Subcutaneous adipose tissue (tissue), 4 donors: ENCODE results near the gene GMDS. TPM values are rescaled to one million over a fixed set of nuclear protein-coding genes. Genes with fewer than 3 reads are reported as not detected.

Experiments
- total RNA-seq, 4 donors: library from RNA; depleted of rRNA; stranded (reverse); fragments of >200 nt; gene quantifications; one replicate each; pipeline ENCODE4 v1.1.0, GENCODE V29; 2016
- TF ChIP-seq, protein P1 (sequence below): fragments of 450-650 bp; IDR thresholded peaks from one replicate; pipeline ENCODE4 v1.5.1; 2016; ENCODE audit warnings: low read depth, mild to moderate bottlenecking, control low read depth, antibody characterized with exemption, moderate library complexity

Gene GMDS
- total RNA-seq, 4 donors from 2014 or later: 10.1 to 17.3 (median 13.9) TPM

- TF ChIP-seq, protein P1, sequence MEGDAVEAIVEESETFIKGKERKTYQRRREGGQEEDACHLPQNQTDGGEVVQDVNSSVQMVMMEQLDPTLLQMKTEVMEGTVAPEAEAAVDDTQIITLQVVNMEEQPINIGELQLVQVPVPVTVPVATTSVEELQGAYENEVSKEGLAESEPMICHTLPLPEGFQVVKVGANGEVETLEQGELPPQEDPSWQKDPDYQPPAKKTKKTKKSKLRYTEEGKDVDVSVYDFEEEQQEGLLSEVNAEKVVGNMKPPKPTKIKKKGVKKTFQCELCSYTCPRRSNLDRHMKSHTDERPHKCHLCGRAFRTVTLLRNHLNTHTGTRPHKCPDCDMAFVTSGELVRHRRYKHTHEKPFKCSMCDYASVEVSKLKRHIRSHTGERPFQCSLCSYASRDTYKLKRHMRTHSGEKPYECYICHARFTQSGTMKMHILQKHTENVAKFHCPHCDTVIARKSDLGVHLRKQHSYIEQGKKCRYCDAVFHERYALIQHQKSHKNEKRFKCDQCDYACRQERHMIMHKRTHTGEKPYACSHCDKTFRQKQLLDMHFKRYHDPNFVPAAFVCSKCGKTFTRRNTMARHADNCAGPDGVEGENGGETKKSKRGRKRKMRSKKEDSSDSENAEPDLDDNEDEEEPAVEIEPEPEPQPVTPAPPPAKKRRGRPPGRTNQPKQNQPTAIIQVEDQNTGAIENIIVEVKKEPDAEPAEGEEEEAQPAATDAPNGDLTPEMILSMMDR: no peak
Observed at GRCh38 chr6:1624851-1625781, 620.3 kb downstream of the GMDS start.

DNA sequence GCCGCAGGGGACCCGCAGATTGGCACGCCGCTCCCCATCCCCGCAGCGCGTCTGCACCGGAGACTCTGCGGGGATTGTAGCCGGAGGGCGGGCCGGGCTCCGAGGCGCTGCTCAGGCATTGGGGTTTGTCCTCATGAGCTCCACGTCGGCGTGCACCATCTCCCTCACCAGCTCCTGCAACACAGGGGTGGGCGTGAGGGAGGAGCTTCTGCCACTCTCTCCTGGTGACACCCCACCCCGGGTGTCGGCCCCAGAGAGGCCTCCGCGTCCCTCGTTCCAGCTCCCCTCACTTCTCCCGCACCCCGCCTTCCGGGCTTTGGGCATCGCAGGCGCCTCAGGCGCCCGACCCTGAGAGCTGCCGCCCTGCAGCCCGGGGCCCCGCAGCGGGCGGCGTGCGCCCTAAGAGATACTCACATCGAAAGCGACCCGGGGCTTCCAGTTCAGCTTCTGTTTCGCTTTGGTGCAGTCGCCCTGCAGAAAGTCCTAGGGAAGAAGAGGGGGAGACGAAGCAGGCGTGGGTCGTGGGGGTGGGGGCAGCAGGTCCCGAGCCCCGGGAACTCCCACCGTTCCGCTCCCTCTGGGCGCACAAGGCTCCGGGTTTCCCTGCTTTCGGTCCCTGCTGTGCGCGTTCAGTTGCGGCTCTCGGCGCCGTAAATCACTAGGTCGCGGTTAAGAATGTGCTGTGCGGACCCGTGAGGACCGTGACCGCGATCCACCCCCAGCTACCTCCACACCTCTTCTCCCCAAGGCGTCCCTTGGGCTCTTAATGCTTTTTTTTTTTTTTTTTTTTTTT lies 621.2 kb downstream of the GMDS start:
- TF ChIP-seq, protein P1: no peak

- TF ChIP-seq, protein P1: no peak
Observed at GRCh38 chr6:1623769-1624057, 621.7 kb downstream of the GMDS start.

- TF ChIP-seq, protein P1: no peak
Observed at GRCh38 chr6:1622851-1623768, 622.3 kb downstream of the GMDS start.

GRCh38 chr6:1622220-1622850 lies 623.1 kb downstream of the GMDS start:
- TF ChIP-seq, protein P1: no peak

GRCh38 chr6:1621070-1621701 lies 624.2 kb downstream of the GMDS start:
- TF ChIP-seq, protein P1: no peak
